ENCODE results near the gene PITPNM2.
"Not testable (repeated sequence)": the region's sequence is repeated elsewhere in the genome, so short reads cannot be mapped to it uniquely, and the experiment has no call there.

PITPNM2 gene

DNA sequence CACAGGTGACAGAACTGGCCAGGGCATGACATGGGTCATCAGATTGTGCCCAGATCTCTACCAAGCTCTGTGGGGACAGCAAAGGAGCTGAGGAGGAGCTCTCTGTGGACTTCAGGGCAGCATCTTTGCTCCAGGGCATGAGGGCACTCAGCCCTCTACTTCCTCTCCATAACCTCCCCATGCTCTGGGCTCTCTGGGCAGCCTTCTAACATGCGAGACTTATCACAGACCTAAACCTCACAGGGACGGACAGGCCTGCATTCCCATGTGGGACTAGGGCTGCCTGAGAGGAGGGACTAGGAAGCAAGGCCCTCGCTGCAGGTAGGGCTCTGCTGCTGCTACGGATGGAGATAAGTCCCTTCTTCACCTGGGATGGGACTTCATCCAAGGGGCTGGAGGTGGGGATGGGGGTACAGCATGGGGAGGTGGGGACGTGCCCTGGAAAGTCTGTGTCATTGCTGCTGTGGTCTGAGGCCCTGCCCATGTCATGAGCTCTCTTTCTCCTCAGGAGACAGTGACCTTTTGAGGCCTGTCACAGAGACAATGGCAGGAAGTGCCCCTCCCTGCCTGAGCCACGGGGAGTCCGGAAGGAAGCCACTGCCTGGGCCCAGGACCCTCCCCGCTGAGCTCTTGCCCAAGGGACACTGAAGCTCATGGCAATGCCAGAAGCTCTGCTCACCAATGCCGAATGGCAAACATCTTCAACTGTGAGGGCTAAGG lies 44.1 kb downstream of the PITPNM2 start:
- no peaks in the 10 kb centered on the region; the same call in 1 of the 2 replicates for H3K4me1 ChIP-seq
- no peaks in the 10 kb centered on the region for H3K27me3 ChIP-seq (ENCODE audit: low read depth)
- no peaks in the 10 kb centered on the region for H3K9me3 ChIP-seq
- H3K4me3 ChIP-seq = no peak overlapping the region
- H3K36me3 ChIP-seq (replicated peaks) = no peaks in the 10 kb centered on the region
- no peak for DNase-seq (ENCODE audit: low spot score in 2 of 2)
- in situ Hi-C loops (cut with MboI; ENCODE audit: low sequenced_read_pairs) = no loop called here

DNA sequence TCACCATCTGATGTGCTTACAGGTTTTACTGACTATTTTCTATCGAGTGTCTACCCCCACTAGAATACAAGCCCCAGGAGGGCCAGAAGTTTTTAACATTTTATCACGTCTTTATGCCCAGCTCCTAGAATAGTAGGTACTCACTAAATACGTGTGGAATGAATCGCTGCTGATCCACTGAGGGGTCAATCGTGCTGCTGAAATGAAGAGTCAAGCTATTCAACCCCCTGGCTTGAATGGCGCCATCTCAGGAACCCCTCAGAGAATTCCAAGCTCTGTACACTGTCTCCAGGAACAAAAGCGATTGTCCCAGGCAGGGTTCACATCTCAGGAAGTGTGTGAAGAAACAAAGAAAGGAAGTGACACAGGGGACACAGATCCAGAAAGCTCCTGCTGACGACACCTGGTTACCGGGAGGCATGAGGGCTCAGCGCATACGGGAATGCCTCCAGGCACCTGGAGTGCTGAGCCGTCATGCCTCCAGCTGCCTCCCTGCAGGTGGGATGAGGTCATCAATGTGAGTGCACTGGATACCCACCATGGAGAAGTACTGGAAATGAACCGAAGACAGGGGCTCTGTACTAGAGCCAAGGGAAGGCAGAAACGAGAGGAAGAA lies 45.6 kb downstream of the PITPNM2 start:
- Histone ChIP-seq H3K4me3 (no peak overlapping the region), H3K36me3 (replicated peaks) (no peaks in the 10 kb centered on the region), H3K4me1 (no peaks in the 10 kb centered on the region; the same call in 1 of the 2 replicates), H3K9me3 (no peaks in the 10 kb centered on the region), H3K27me3 (ENCODE audit: low read depth) (no peaks in the 10 kb centered on the region)
- in situ Hi-C loops (cut with MboI; ENCODE audit: low sequenced_read_pairs) = no loop called here
- DNase-seq (ENCODE audit: low spot score in 2 of 2) = no peak

DNA sequence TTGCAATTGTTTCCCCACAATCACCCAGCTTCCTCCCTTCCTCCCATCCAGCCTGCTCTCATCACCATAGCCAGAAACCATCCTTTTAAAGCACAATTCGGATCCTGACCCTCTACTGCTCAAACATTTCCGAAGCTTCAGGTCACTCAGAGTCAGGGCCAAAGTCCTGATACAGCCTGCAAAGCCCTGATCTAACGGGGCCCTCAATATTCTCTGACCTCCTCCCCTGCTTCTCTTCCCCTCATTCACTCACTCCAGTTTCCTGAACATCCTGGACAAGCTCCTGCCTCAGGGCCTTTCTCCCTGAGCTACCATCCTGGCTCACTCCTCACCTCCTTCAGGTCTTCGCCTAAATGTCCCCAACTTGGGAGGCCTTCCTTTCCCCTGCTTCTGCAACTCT lies 46.1 kb downstream of the PITPNM2 start:
- H3K4me1 ChIP-seq = no peaks in the 10 kb centered on the region; the same call in 1 of the 2 replicates
- no peak for DNase-seq (ENCODE audit: low spot score in 2 of 2)

DNA sequence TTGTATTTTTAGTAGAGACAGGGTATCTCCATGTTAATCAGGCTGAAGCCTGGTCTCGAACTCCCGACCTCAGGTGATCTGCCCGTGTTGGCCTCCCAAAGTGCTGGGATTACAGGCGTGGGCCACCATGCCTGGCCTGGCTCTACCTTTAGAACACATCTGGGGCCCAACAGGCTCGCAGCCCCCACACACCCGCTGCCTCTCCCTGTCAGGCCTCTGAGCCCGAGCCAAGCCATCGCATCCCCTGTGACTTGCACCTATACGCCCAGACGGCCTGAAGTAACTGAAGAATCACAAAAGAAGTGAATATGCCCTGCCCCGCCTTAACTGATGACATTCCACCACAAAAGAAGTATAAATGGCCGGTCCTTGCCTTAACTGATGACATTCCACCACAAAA lies 46.8 kb downstream of the PITPNM2 start:
- in situ Hi-C loops (cut with MboI; ENCODE audit: low sequenced_read_pairs); H3K4me1 ChIP-seq; DNase-seq (ENCODE audit: low spot score in 2 of 2): not testable (repeated sequence)

More for the DNA sequence above, 46.1 kb downstream of the PITPNM2 start:
- in situ Hi-C loops (cut with MboI; ENCODE audit: low sequenced_read_pairs) = no loop called here
- H3K9me3 ChIP-seq = no peaks in the 10 kb centered on the region
- H3K4me3 ChIP-seq = no peak overlapping the region
- H3K36me3 ChIP-seq (replicated peaks) = no peaks in the 10 kb centered on the region
- no peaks in the 10 kb centered on the region for H3K27me3 ChIP-seq (ENCODE audit: low read depth)

DNA sequence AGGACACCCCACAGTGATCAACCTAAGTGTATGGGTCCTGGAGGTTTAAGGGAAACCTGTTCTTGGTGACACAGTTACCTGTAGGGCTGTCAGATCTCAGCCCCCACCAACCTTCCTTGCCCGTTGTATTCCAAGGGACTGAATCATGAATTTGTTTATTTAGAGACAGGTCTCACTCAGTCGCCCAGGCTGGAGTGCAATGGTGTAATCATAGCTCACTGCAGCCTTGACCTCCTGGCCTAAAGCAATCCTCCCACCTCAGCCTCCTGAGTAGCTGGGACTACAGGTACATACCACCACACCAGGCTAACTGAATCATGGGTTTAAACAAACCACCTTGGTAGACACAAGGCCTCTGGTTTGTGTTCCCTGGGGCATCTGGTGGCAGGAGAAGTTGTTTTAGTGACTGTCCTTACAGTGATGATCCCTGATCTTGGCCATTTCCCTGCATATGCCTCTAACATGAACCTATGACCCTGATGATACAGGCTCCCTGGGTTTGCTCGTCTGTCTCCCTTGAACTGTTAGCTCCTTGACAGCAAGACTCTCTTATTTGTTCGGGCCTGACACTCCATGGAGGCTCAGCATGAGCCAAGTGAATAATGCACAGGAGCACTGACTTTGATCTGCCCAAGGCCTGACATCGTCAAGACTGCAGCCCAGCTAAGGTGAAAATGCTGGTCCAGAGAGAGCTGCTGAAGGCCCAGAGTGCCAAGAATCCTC lies 47.9 kb downstream of the PITPNM2 start:
- H3K27me3 ChIP-seq (ENCODE audit: low read depth) = no peaks in the 10 kb centered on the region
- no peaks in the 10 kb centered on the region for H3K9me3 ChIP-seq
- H3K4me3 ChIP-seq = no peak overlapping the region
- in situ Hi-C loops (cut with MboI; ENCODE audit: low sequenced_read_pairs) = no loop called here
- no peaks in the 10 kb centered on the region for H3K36me3 ChIP-seq (replicated peaks)
- DNase-seq (ENCODE audit: low spot score in 2 of 2) = no peak
- H3K4me1 ChIP-seq = no peaks in the 10 kb centered on the region; the same call in 1 of the 2 replicates

More for the DNA sequence above, 46.8 kb downstream of the PITPNM2 start:
- H3K9me3 ChIP-seq; H3K27me3 ChIP-seq (ENCODE audit: low read depth); H3K4me3 ChIP-seq; H3K36me3 ChIP-seq (replicated peaks): not testable (repeated sequence)

DNA sequence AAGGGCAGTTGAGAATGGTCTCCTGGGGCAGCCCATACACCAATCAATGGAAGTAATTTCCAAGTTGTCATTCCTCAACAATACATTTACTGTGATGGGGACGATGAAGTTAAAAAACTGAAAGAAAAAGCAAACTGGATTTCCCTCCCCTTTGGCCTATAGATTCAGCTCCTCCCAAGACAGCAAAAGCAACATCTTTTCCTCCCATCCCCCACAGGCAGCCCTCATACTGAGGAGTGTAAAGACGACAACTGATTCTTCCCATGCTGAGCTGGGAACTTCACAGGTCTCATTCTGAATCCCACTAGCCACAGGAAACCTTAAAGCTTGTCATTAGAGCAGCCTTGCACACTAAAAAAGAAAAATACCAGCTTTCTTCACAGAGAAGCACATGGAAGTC lies 48.5 kb downstream of the PITPNM2 start:
- Histone ChIP-seq H3K9me3 (no peaks in the 10 kb centered on the region), H3K36me3 (replicated peaks) (no peaks in the 10 kb centered on the region), H3K4me1 (no peaks in the 10 kb centered on the region; the same call in 1 of the 2 replicates), H3K4me3 (no peak overlapping the region), H3K27me3 (ENCODE audit: low read depth) (no peaks in the 10 kb centered on the region)
- in situ Hi-C loops (cut with MboI; ENCODE audit: low sequenced_read_pairs) = no loop called here
- DNase-seq (ENCODE audit: low spot score in 2 of 2) = no peak

DNA sequence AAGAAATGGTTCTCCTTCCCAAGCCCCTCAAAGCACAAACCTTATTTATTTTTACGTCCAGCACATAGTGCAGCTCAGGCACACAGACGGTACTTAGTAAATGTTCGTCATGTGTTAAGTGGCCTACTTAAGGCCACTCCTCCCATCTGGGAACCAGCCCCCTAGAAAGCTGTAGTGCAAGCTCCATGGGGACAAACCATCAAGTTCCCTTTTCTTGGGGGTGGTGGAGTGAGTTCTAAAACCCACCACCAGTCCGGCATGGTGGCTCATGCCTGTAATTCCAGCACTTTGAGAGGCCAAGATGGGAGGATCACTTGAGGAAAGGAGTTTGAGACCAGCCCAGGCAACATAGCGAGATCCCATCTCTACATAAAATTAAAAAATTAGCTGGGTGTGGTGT lies 49.4 kb downstream of the PITPNM2 start:
- in situ Hi-C loops (cut with MboI; ENCODE audit: low sequenced_read_pairs) = no loop called here
- no peaks in the 10 kb centered on the region for H3K36me3 ChIP-seq (replicated peaks)
- H3K9me3 ChIP-seq = no peaks in the 10 kb centered on the region
- H3K4me1 ChIP-seq = no peaks in the 10 kb centered on the region; the same call in 1 of the 2 replicates
- no peak overlapping the region for H3K4me3 ChIP-seq
- no peak for DNase-seq (ENCODE audit: low spot score in 2 of 2)
- H3K27me3 ChIP-seq (ENCODE audit: low read depth) = no peaks in the 10 kb centered on the region
